GM23248 (cell line): ENCODE measurements around the gene SGCE. TPM values are rescaled to one million over a fixed set of nuclear protein-coding genes. Genes with fewer than 3 reads are reported as not detected.

Experiments used
- DNase-seq: peaks from one replicate; pipeline ENCODE4 v3.0.0-alpha.2; 2015
- H2AFZ ChIP-seq: fragments of 200-600 bp; sonication (generic); 2 replicates; pipeline ENCODE4 v1.6.1; 2016; ENCODE audit warnings: antibody characterized with exemption
- H3F3A ChIP-seq: fragments of 200-600 bp; sonication (generic); 2 replicates; pipeline ENCODE4 v1.6.1; 2016; ENCODE audit warnings: mild to moderate bottlenecking, antibody characterized with exemption, mixed run types; ENCODE audit not compliant: insufficient read depth
- H3K27ac ChIP-seq: fragments of 200-600 bp; sonication (generic); 2 replicates; pipeline ENCODE4 v1.5.1; 2016; ENCODE audit warnings: mild to moderate bottlenecking
- H3K27me3 ChIP-seq: fragments of 200-600 bp; sonication (generic); replicated peaks from 2 replicates; pipeline ENCODE4 v1.6.1; 2016; ENCODE audit warnings: mild to moderate bottlenecking; ENCODE audit not compliant: insufficient read depth
- H3K36me3 ChIP-seq: fragments of 200-600 bp; sonication (generic); 2 replicates; pipeline ENCODE4 v1.6.1; 2016; ENCODE audit warnings: low read depth, mild to moderate bottlenecking
- H3K4me1 ChIP-seq: fragments of 200-600 bp; sonication (generic); 2 replicates; pipeline ENCODE4 v1.6.1; 2016; ENCODE audit warnings: mild to moderate bottlenecking; ENCODE audit not compliant: insufficient read depth
- H3K4me2 ChIP-seq: fragments of 200-600 bp; sonication (generic); one replicate; pipeline ENCODE4 v1.6.1; 2016; ENCODE audit warnings: mild to moderate bottlenecking; ENCODE audit not compliant: unreplicated experiment
- H3K4me3 ChIP-seq: fragments of 200-600 bp; sonication (generic); 2 replicates; pipeline ENCODE4 v1.5.1; 2016; ENCODE audit warnings: mild to moderate bottlenecking
- H3K79me2 ChIP-seq: fragments of 200-600 bp; sonication (generic); 2 replicates; pipeline ENCODE4 v1.6.1; 2016; ENCODE audit warnings: mild to moderate bottlenecking; ENCODE audit not compliant: insufficient read depth
- H3K9ac ChIP-seq: fragments of 200-600 bp; sonication (generic); 2 replicates; pipeline ENCODE4 v1.6.1; 2016; ENCODE audit warnings: mild to moderate bottlenecking
- H3K9me2 ChIP-seq: fragments of 200-600 bp; sonication (generic); 2 replicates; pipeline ENCODE4 v1.6.1; 2016; ENCODE audit warnings: mixed run types, mild to moderate bottlenecking, moderate library complexity; ENCODE audit not compliant: insufficient read depth
- H3K9me3 ChIP-seq: fragments of 200-600 bp; sonication (generic); one replicate; pipeline ENCODE4 v1.6.1; 2017; ENCODE audit warnings: low read depth
- H4K20me1 ChIP-seq: fragments of 200-600 bp; sonication (generic); 2 replicates; pipeline ENCODE4 v1.6.0; 2016; ENCODE audit not compliant: insufficient read depth
- EZH2 ChIP-seq: fragments of 200-600 bp; sonication (generic); IDR thresholded peaks from 2 replicates; pipeline ENCODE4 v1.6.1; 2018; ENCODE audit warnings: antibody characterized with exemption, mild to moderate bottlenecking; ENCODE audit not compliant: insufficient read depth, poor library complexity, severe bottlenecking
- EZH2phosphoT487 ChIP-seq: fragments of 200-600 bp; sonication (generic); IDR thresholded peaks from 2 replicates; pipeline ENCODE4 v1.6.1; 2018; ENCODE audit warnings: antibody characterized with exemption, moderate library complexity, mild to moderate bottlenecking, low read depth; ENCODE audit not compliant: insufficient read depth
- WGBS, 2 experiments: methylation state at CpG; one replicate each; pipeline ENCODE4 v1.1.6; 2015 to 2017; ENCODE audit warnings: low lambda C conversion rate in 2 of 2, low coverage in 1 of 2; ENCODE audit errors: missing lambda C conversion rate in 2 of 2; 5-methylcytosine and 5-hydroxymethylcytosine counted together
- in situ Hi-C: fragments of 300-500 bp; cut with MboI; formaldehyde crosslinking; loops from 2 replicates; pipeline ENCODE4 v1.15.0; 2020
- polyA plus RNA-seq: library from polyadenylated mRNA; unstranded; fragments of >200 nt; fragmentation: Nextera tagmentation; extraction: Ambion mirVana; gene quantifications from 2 replicates; pipeline ENCODE4 v1.2.1, GENCODE V29; 2016
- total RNA-seq: library from RNA; depleted of rRNA; stranded (reverse); fragments of >200 nt; shearing (Covaris generic); gene quantifications from 2 replicates; pipeline ENCODE4 v1.2.3, GENCODE V29; 2014

SGCE gene
- total and polyA plus RNA-seq, 2 experiments from 2014 or later: 71.4 to 120 TPM

DNA sequence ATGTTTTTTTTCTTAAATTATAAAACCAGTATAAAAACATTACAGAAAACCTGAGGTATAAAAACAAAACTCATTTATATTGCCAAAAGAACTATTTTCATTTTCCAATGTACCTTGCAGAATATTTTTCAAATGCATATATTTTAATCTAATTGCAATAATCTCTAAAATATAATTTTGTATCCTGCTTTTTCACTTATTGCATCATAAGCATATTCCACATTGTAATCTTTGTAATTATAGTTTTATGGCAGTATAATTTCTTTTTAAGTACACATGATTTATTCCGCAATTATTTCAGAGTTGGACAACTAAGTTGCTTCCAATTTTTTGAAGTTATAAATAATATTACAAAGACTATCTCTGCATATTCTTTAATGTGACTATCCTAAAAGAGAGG is 43.7 kb downstream of the SGCE start:
- H3K4me2 ChIP-seq: no peak overlapping the region
- in situ Hi-C loops: no loop called here
- H3K36me3 ChIP-seq: no peaks in the 10 kb centered on the region
- H2AFZ ChIP-seq: no peak overlapping the region
- TF ChIP-seq EZH2phosphoT487 (no peak), EZH2 (no peak)
- H3K9ac ChIP-seq: no peak overlapping the region
- H4K20me1 ChIP-seq: no peaks in the 10 kb centered on the region
- H3K4me3 ChIP-seq: no peak overlapping the region
- no peak for DNase-seq
- no peaks in the 10 kb centered on the region; the same call in 1 of the 2 replicates for H3K79me2 ChIP-seq
- no peaks in the 10 kb centered on the region for H3K27me3 ChIP-seq
- no peak overlapping the region for H3K27ac ChIP-seq
- no peaks in the 10 kb centered on the region for H3K4me1 ChIP-seq
- H3K9me2 ChIP-seq: no peaks in the 10 kb centered on the region
- H3K9me3 ChIP-seq: no peaks in the 10 kb centered on the region
- no peaks in the 10 kb centered on the region for H3F3A ChIP-seq
- 93 to 97% methylated on average over 1 of the region's 1 CpG for WGBS, 2 experiments

DNA sequence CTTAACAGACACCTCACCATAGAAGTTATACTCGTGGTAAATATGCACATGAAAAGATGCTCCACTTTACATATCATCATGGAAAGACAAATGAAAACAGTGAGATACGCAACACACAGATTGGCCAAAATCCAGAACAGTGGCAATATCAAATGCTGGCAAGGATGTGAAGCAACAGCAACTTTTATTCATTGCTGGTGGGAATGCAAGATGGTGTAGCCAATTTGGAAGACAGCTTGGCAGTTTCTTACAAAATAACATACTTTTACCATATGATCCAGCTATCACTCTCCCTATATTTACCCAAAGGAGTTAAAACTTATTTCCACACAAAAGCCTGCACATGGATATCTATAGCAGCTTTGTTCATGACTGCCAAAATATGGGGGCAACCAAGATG is 46.4 kb downstream of the SGCE start:
- Histone ChIP-seq H3K9me2 (no peaks in the 10 kb centered on the region), H3F3A (no peaks in the 10 kb centered on the region), H3K4me3 (no peak overlapping the region), H4K20me1 (no peaks in the 10 kb centered on the region), H3K4me1 (no peaks in the 10 kb centered on the region), H3K9ac (no peak overlapping the region), H3K79me2 (no peaks in the 10 kb centered on the region; the same call in 1 of the 2 replicates), H3K4me2 (no peak overlapping the region), H3K27ac (no peak overlapping the region), H3K27me3 (no peaks in the 10 kb centered on the region), H3K36me3 (no peaks in the 10 kb centered on the region), H3K9me3 (no peaks in the 10 kb centered on the region), H2AFZ (no peak overlapping the region)
- in situ Hi-C loops: no loop called here
- no peak for TF ChIP-seq EZH2phosphoT487
- no peak for TF ChIP-seq EZH2
- DNase-seq: no peak
- 93 to 98% methylated on average over 2 of the region's 2 CpGs for WGBS, 2 experiments

DNA sequence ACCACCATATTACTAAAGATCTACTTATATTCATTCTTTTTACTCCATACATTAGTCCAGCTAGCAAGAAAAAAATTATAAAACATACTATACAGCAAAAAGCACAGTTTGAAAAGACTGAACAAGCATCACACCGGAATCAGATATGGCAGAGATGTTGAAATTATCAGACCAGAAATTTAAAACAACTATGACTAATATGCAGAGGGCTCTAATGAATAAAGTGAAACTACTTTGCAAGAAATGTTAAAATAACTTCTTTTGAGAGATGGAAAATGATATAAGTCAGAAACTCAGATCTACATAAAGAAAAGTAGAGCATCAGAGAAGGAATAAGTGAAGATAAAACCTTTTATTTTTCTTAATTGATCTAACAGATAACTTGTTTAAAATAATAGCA is 50.9 kb downstream of the SGCE start:
- DNase-seq: no peak
- Histone ChIP-seq H3F3A (no peaks in the 10 kb centered on the region), H2AFZ (no peak overlapping the region), H3K27me3 (no peaks in the 10 kb centered on the region), H3K36me3 (0 out of 2 replicates have a peak, but pooled peaks cover 6% of the 10 kb centered on the region), H3K9me3 (no peaks in the 10 kb centered on the region), H3K4me2 (no peak overlapping the region), H4K20me1 (no peaks in the 10 kb centered on the region), H3K79me2 (no peaks in the 10 kb centered on the region; the same call in 1 of the 2 replicates), H3K4me1 (0 out of 2 replicates have a peak, but pooled peaks cover 6% of the 10 kb centered on the region), H3K9ac (no peak overlapping the region), H3K9me2 (no peaks in the 10 kb centered on the region; the same call in none of the 2 replicates), H3K27ac (no peak overlapping the region), H3K4me3 (no peak overlapping the region)
- in situ Hi-C loops: no loop called here
- TF ChIP-seq EZH2phosphoT487: no peak
- TF ChIP-seq EZH2: no peak
- WGBS, 2 experiments: 94 to 96% methylated on average over 1 of the region's 1 CpG

DNA sequence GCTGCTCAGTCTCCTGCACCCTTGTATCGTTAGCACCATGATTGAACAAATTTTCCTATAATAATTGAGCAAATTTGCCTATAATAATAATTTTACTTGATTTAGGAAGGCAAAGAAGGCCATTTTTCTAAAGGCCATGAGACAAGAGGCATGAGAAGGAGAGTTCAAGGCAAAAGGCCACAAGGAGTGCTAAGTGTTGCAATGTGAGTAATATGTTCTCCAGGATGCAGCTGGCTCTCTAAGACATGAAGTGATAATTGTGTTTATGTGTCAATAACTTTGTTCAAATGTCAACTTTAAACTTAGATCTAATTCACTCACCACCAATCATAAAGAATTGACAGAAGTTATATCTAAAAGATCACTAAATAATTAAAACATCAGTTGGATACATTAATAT is 53.8 kb downstream of the SGCE start:
- H3K9me2 ChIP-seq: no peaks in the 10 kb centered on the region; the same call in none of the 2 replicates
- 0 out of 2 replicates have a peak, but pooled peaks cover 6% of the 10 kb centered on the region for H3K4me1 ChIP-seq
- TF ChIP-seq EZH2 (no peak), EZH2phosphoT487 (no peak)
- H2AFZ ChIP-seq: no peak overlapping the region
- no peak for DNase-seq
- WGBS, 2 experiments: 95 to 100% methylated on average over 1 of the region's 1 CpG
- no peaks in the 10 kb centered on the region for H3K9me3 ChIP-seq
- 0 out of 2 replicates have a peak, but pooled peaks cover 6% of the 10 kb centered on the region for H3K36me3 ChIP-seq
- H3K9ac ChIP-seq: no peak overlapping the region
- no peaks in the 10 kb centered on the region for H3F3A ChIP-seq
- H3K4me2 ChIP-seq: no peak overlapping the region
- no peaks in the 10 kb centered on the region for H4K20me1 ChIP-seq
- H3K79me2 ChIP-seq: no peaks in the 10 kb centered on the region
- no peak overlapping the region for H3K27ac ChIP-seq
- in situ Hi-C loops: no loop called here
- no peak overlapping the region for H3K4me3 ChIP-seq
- H3K27me3 ChIP-seq: no peaks in the 10 kb centered on the region
